ENCODE results near the gene PDGFRA.
"Not testable (repeated sequence)": the region's sequence is repeated elsewhere in the genome, so short reads cannot be mapped to it uniquely, and the experiment has no call there.

PDGFRA gene

DNA sequence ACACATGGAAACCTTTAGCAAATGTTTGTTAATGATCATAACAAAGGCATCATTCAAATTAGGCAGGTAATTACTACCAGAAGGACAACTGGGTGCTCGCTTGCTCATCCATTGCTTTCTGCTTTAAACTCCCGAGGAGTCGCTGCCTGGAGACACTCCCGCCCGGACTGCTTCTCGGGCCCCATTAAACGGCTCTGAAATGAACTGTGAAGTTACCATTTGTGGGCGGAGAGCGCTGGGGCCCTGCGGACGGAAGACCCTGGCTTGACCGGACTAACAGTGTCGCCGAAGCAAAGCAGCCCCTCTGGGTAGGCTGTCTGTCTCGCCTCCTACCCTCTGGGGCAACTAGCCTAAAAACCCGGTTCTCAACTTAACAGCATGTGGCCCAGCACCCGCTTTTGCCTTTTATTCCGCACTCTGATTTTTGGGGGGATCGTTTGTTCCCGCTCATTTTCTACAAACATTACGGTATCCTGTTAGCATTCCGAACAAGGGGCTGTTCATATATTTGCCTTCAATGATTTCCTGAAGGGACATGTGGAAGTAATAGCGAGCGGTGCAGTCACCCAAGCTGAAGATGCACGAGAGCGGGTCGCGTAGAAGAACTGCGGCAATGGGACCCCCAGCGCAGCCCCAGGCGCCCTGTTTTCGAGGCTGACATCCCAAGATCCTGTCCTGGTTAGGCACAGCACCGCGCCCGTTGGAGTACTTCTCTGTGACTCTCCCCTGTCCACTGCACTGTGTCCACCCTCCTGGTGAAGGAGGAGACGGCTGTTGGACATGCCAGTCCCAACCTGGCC is 1.6 kb upstream of the PDGFRA start:
- DNase-seq (ENCODE audit: low read depth) = no peak

DNA sequence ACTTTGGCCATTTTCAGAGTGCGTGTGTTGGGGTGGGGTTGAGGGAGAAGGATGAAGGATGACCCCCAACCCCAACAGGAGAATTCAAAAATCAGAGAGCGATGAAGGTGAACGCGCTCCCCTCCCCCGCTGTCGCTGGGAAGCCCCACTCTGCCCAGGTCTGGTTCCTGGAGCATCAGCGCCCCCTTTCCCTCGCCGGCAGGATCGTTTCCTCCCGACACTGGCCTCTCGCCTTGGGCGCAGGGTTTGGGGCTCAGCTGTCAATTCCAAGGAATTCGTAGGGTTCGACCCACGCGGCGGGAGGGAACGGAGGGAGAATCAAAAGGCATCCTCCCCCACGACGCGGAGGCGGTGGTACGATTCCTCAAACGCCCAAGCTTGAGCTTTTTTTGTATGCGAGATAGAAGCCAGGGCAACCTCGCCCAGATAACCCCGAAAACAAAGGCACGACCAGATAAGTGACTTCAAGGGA is 1.0 kb upstream of the PDGFRA start:
- no peak for DNase-seq (ENCODE audit: low read depth)

DNA sequence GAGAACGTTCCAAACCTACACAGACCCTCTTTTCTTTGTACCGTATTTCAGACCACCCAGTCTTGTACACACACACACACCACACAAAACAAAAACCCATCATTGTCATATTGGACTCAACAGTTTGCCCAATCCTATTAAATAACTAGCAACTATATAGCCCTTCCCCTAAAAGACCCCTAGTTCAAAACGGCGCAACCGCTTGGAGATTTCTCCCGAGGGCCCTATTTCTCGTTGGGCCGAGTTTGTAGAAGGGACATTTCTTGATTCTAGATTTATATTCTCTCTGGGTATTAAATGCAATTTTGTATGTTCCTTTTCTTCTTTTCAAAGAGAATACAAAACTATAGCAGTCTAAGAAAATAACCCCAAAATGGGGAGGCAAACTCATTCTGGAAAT is 547 bp upstream of the PDGFRA start:
- DNase-seq (ENCODE audit: low read depth) = no peak

DNA sequence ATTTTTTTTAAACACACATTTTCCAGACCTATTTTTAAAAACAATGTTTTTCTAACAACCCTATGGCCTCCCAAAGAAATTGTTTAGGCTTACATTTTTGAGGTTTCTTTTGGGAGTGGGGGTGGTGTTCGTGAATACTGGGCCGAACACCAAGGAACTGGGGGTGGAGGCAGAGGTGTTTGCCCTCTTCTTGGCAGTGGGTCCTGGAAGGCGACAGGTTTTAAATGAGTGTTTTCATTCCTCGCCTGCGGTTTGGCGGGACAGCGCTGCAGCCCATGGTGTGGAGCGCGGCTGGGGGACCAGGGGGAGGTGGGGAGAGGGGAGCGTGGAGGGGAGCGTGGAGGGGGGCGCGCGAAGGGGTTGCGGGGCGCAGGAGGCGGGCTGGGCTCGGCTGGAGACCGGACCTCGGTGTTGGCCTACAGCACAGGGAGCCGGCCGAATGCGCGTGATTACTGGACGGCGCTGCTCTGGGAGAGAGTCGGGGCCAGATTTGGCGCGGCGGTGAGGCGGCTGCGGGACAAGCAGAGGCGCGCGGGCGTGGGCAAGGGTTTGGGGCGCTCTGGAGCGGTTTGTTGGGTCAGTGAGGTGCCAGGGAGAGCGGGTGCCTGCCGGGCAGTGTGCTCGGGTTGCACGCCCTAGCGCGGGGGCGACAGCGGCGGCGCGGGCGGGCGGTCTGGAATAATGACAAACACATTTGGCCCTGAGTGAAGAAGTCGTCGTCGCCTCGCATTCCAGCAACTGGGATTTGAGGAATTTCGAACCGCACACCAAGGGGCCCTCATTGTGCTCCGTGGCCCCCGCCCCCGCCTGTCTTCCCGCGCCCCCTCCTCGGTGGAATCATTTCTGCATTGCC is 764 bp downstream of the PDGFRA start:
- no peak for DNase-seq (ENCODE audit: low read depth)

GRCh38 chr4:54230484-54231418 is 1.7 kb downstream of the PDGFRA start:
- no peak for DNase-seq (ENCODE audit: low read depth)

DNA sequence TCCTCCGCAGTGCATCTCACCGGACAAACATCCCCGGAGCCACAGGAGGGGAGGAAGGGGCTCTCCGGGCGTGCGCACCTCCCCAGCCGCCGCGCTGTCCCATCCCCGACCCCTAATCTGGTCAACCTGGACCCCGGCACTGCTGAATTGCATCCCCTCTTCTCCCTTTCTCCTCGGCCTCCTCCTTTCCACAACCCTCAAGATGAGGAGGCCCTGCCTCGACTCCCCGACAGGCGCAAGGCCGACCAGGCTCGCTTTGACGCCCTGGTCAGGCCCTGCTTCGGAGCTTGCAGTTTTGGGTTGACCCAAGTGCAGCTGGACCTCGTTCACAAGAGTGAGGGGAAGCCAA is 2.3 kb downstream of the PDGFRA start:
- no peak for DNase-seq (ENCODE audit: low read depth)

- DNase-seq (ENCODE audit: low read depth) = no peak
Observed at GRCh38 chr4:54231768-54232688, 2.9 kb downstream of the PDGFRA start.

GRCh38 chr4:54233277-54233696 is 4.2 kb downstream of the PDGFRA start:
- DNase-seq (ENCODE audit: low read depth) = peak; percentile 69

- peak; percentile 64 for DNase-seq (ENCODE audit: low read depth)
Observed at GRCh38 chr4:54233697-54234496, 4.8 kb downstream of the PDGFRA start.

DNA sequence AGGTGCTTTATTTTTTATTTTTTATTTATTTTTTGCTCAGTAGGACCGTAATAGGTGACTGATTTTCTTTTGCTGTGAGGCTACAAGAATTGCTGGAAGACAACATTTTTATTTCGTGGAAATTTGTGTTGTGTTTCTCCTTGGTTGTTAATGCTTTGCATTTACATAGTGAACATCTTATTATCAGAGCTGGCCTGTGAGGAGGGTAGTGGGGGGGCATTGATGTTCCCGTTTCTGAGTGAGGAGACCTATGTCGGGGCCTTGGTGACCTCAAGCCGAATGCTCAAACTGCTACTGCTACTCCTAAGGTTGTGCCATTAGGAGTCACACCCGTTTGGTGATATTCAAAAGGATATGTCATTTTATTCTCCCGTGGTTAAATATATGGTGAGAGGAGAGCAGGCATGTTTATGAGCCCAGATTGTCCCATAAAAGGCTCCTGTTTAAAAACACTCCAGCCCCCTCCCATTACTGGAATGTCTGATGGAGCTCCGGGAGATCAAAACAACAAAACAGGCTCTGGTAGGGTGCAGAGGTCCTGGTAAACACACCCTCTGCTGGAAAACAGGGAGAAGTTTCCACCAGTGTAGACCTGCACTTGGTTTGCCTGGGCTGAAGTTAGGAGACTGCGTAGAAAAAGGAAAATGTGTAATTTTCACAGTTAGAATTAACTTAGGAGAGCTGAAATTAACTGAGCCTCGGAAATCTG is 5.6 kb downstream of the PDGFRA start:
- DNase-seq (ENCODE audit: low read depth) = no peak

- DNase-seq (ENCODE audit: low read depth) = not testable (repeated sequence)
Observed at GRCh38 chr4:54236316-54236715, 7.2 kb downstream of the PDGFRA start.

GRCh38 chr4:54237770-54238169 is 8.7 kb downstream of the PDGFRA start:
- DNase-seq (ENCODE audit: low read depth) = no peak

DNA sequence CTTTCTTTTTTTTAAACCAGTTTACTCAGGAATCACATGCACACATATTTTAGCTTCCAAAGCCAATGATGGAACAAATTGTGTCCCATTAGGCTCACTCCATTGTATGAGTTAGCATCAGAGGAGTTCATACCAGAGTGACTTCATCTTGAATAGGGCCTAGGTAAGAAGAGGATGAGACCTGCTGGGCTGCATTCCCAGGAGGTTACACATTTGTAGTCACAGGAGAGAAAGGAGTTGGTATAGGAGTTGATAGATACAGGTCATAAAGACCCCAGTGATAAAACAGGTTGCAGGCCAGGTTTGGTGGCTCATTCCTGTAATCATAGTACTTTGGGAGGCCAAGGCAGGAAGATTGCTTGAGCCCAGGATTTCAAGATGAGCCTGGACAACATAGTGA is 9.3 kb downstream of the PDGFRA start:
- DNase-seq (ENCODE audit: low read depth) = no peak

DNA sequence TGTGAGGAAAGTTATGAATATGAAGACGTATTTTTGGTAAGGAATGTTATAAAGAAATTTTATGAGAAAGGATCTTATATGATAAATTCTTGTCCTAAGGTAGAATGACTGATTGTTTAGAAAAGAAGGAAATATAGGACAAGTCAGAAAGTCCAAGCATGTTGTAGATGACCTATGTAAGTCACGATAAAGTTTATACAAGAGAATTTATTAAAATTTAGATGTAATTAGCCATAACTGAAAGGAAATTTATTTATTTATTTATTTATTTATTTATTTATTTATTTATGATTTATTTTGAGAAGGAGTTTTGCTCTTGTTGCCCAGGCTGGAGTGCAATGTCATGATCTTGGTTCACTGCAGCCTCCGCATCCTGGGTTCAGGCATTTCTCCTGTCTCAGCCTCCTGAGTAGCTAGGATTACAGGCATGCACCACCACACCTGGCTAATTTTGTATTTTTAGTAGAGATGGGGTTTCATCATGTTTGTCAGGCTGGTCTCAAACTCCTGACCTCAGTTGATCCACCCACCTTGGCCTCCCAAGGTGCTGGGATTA is 12.3 kb downstream of the PDGFRA start:
- not testable (repeated sequence) for DNase-seq (ENCODE audit: low read depth)

- not testable (repeated sequence) for DNase-seq (ENCODE audit: low read depth)
Observed at GRCh38 chr4:54243541-54243940, 14.4 kb downstream of the PDGFRA start.

GRCh38 chr4:54252312-54252711 is 23.2 kb downstream of the PDGFRA start:
- not testable (repeated sequence) for DNase-seq (ENCODE audit: low read depth)

DNA sequence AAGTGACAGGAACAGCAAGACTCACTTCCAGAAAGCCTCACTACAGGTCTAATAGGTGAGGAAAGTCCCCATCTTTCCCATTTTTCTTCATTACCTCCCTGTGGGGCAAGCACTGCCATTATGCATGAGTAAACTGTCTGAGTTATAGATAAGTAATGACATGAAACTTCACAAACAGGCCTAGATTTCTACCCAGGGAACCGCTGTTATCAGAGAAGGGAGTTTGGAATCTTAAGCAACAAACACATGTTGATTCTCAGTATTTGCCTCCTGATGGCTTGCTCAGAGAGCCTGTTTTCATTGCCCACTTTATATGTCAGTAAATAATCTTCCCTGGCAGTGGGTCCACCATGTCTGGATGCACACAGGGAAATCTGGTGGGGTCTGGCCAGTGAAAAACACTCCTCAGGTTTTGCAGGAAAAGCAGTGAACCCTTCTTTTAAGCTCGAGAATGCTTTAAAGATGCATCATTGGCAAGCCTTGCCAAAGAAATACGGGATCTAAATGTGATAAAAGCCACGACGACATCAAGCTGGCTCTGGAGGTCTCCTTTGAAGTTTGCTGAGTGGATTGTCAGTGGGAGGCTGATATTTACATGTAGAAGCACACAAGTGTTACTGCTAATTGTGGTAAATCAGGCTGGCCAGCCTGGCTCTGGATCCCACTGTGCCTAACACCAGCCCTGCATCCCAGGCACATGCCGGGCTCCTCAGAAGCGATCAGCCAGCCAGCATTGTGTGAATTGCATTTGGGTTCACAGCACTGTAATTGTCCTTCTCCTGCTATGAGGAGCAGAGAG is 25.2 kb downstream of the PDGFRA start:
- no peak for DNase-seq (ENCODE audit: low read depth)

GRCh38 chr4:54254915-54255246 is 25.8 kb downstream of the PDGFRA start:
- no peak for DNase-seq (ENCODE audit: low read depth)

Data from activated T-cell treated with anti-CD3 and anti-CD28 coated beads for 24 hours (primary cell).